HG02623 (cell line): Measurements from ENCODE around the gene ANGEL1.

Experiments
- ATAC-seq: cut with Tn5 transposase; IDR thresholded peaks from one replicate; pipeline ENCODE4 v1.9.1; 2021; ENCODE audit warnings: moderate library complexity; ENCODE audit not compliant: unreplicated experiment

The ANGEL1 gene

DNA sequence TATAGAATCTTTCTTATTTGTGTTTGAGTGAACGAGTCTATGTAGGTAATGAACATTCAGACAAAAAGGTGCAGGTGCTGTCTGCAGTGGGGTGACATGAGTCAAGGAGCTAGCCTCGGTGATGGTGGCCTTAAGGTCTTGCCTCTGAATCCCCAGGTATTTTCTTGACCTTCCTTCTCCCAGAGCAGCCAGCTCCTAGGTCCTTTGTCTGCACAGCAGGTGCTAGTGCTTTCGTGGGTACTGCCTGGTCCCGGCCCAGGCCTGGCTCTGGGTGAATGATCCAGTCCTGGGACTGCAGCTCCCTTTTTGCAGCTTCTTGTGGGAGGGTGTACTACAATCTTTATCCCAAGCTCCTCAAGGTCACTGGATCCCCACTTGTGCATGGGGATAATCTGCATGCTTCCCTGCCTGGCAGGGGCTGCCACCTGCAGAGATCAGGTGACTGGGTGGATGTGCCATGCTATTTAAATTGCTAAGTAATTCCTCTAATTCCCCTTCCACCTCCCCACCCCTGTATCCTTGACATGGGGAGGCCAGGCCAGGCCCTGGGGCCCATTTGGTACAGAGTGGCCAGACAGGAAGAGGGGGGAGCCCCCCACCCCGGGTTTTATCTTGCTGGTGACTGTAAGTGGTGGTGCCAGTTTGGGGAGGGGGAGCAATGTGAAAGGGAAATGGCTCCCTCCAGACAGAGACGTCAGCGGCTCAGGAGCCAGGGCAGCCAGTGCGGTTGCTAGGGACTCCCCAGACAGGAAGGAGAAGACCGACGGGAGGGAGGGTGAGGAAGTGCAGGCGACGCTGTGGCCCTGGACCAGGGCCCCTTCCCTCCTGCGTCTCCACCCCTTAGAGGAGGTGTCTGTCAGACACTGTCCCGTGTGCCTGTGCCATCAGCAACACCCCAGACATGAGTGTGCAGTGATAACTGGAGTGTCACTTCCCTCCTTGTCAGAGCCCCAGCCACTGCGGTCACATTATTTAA, 44.7 kb downstream of the ANGEL1 start:
- ATAC-seq, result peak; percentile 82

DNA sequence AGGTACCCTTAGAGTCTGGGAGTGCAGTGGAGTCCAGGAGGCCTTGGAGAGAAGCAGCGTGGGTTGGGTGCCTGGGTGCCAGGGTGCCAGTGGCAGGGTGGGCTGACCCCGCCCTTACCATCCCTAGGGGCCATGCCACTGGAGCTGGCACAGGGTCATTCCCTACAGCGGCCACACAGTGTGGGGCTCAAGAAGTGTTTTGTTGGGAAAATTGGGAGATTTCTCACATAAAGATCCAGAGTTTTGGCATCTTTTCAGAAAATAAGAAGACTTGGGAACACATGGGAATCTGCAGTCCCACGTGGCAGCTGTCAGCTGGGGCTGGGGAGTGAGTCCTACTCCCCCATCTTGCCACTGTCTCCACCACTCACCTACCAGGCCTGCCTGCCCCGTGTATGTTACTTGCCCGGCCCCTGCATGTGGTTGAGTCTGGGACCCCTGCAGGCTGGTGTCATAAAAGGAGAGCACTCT, 47.2 kb downstream of the ANGEL1 start:
- ATAC-seq, result no peak

DNA sequence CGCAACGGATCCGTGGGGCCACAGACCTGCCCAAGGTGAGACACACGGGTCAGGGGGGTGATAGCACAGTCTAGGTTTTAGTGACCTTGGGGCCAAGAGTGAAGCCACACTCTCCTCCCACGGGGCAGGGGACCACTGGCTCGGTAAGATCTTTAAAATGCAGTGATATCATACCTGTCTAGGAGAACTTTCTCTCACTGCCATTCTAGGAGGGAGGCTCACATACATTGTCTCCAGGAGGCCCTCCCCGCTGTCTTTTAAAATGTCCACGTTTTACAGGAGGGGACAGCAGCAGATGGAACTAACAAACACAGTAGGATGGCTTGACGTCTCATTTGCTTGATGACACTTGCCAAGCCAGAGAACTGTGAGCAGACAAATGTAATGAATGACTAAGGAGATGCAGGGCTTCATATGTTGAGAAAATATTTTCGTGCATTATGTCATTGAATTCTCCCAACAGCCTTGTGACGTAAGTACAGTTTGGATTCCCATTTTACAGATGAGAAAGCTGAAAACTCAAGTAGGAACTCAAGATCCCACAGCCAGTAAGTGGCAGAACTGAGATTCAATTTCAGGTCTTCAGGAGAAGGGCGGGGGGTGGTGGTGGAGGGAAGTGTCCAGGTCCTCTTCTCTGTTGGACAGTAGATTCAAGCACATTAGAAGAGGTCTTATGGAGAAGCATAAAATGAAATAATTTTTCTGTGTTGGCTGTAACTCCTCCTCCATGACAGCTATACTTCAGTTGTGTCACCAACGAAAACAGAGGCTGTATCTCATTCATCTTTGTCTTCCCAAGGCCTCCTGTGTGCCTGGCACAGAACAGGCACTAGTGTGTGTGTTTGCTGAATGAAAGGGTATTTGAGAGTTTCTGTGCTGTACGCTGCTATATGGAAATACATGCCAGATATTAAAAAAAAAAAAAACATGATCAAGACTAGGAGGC, 49.3 kb downstream of the ANGEL1 start:
- ATAC-seq, result no peak

GRCh38 chr14:76762411-76763095, 50.1 kb downstream of the ANGEL1 start:
- ATAC-seq, result no peak

GRCh38 chr14:76761960-76762410, 50.7 kb downstream of the ANGEL1 start:
- ATAC-seq, result no peak

- ATAC-seq, result peak; percentile 79
Measured at GRCh38 chr14:76761136-76761959, 51.3 kb downstream of the ANGEL1 start, which contains the start of gene VASH1. Gene VASH1, plus strand, starts transcription at chr14:76761468. Its CDS starts 1,354 bp downstream, at chr14:76762822.

DNA sequence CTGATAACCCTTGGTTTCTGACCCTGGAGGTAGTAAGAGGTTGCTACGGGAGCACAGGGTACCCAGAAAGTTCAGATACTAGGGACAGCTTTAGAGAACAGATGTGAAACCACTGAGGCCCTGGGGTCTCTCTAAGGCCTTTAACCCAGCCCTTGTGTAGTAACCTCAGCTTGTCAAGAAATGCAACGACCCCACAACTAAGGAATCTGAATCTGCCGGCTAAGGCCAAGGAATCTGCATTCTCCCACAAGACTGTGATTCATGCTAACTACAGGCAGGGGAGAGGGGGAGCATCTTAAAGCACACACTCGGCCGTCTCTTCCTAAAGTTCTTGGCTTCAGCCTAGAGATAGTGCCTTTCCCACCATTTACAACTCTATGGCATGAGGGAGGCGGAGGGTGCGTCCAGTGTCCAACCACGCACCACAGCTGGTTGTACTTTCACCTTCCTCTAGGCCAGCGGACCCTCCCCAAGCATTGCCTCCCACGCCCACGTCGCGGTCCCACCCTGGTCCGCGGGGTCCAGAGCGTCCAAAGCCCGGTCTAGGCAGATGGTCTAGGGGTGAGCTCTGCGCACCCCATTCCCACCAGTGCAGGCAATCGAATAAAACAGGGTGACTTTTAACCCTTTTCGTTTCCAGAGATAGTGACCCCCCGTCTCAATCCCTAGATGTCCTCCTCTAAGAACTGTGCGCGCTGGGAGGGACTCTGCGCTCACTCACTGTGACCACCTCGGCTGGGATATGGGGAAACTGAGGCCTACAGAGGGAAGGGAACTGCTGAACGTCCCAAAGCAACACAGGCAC, 52.1 kb downstream of the ANGEL1 start:
- no peak for ATAC-seq

DNA sequence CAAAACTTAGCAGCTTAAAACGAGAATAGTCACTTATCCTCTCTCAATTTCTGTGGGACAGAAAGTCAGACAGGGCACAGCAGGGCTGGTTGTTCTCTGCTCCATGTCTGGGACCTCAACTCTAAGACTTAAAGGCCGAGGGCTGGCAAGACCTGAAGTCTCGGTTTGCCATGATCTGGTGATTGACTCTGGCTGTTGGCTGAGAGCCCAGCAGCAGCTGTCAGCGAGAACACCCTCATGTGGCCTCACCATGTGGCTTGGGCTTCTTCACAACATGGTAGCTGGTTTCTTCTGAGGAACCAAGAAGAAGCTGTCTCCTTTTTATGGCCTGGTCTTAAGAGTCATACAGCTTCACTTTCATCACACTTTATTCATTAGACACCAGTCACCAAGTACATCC, 53.1 kb downstream of the ANGEL1 start:
- no peak for ATAC-seq

- no peak for ATAC-seq
Measured at GRCh38 chr14:76756371-76756750, 56.3 kb downstream of the ANGEL1 start.

DNA sequence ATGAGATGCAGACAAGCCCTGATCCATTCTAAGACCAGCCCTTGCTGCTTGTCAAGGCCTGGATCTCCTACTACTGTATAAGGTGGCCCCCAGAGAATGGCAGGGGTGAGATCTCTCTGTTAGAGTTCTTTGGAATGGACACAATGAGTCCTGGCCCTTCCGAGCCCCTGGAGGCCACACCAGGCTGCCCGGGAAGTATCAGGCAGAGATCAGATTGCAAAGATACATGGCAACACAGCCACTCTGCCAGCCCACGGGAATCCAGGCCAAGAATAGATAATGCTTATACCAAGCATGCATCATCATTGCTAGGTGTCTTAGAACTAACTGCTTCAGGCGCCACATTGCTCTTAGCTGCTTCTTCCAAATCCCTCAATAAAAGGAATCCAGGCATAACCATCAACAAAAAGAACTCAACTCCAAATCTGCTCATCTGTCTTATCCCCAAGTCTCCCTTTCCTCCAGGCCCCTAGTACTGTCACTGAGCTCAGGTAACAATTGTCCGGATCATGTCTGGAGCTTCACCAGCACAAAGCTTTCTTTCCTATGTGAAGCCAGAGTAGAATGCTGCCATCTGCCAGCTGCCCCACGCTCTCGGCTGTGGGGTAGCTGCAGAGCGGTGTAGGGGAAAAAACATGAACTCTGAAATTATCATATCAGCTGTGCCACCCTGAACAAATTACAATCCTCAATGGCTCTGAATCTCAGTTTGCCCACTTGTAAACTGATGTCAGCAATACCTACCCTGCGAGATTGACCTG, 56.9 kb downstream of the ANGEL1 start:
- no peak for ATAC-seq

DNA sequence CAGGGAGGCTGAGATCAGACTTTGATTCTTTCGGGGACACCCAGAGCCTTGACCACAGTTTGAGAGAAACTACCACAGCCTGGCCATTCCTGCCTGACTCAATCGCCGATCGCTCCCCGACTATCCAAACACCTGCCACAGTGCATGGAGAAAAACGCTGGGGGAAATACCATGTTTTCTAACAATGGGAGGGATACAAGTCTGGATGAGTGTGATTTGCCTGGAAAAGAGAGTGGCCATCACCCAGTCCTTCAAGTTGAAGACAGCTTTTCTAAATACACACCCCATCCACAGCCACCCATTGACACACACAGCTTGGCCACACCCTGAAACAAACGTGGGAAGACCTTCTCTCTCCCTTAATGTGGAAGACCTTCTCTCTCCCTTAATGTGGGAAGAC, 58.1 kb downstream of the ANGEL1 start:
- ATAC-seq, result no peak

DNA sequence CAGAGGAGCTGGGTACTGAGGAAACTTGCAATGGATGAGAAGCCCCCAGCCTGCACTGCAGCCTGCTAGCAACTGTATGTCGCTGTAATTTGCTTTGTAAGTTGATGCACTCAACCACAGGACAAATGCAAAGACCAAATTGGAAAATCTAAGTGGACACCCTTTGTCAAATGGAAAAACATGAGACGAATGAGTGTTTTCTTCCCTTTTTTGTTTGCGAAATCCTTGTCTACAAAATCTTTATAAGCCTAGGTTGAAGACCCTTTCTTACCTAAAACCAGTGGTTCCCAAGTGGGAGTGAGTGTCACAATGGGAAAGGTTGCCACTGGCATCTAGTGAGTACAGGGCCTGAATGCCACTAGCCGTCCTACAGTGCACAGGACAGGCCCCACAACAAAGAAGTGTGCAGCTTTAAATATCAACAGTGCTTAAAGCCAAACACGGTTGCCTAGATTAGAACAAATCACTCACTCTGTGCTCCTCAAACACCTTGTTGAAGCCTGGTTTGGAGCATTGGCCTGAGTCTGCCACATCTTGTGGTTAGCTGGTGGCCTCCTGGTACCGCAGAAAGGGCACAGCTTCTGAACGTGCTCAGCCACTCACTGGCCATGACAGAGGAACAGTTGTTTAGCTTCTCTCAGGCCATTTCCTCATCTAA, 59.0 kb downstream of the ANGEL1 start:
- no peak for ATAC-seq

DNA sequence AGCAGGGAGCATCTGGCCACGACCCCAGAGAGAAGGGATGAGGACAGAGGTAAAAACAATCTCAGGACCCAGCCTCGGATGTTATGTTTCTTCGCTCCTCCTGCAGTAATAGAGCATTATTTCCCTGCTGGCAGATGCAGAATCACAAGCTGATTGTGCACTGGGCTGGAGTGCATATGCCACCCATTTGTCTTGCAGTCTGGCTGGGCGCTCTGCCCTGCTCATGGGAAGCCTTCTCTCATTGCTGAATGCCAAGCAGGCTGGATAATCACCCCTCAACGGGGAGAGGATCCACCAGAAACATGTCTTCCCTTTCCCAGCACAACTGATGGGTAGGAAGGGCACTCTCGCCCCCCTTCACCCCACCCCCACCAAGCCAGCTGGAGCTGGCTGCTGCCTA, 59.9 kb downstream of the ANGEL1 start:
- no peak for ATAC-seq

GRCh38 chr14:76742966-76743365, 69.7 kb downstream of the ANGEL1 start:
- ATAC-seq, result no peak

GRCh38 chr14:76742185-76742584, 70.5 kb downstream of the ANGEL1 start:
- ATAC-seq, result no peak

DNA sequence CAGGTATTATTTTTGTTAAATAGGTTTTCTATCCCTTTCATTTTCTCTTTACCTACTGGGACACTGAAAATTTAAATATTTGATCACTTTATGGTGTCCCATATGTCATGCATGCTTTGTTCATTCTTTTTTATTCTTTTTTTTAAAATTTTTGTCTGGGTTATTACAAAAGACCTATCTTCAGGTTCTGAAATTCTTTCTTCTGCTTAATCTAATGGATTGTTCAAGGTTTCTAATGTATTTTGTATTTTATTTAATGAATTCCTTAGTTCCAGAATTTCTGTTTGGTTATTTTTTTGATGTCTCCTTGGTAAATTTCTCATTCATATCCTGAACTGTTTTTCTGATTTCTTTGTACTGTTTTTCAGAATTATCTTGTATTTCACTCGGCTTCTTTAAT, 71.6 kb downstream of the ANGEL1 start:
- no peak for ATAC-seq
